OCI-LY3 (cell line): ENCODE measurements around the gene PLD2.

Experiments used
- H2AFZ ChIP-seq: fragments of 200-600, 300-600 bp; shearing (Covaris generic); 2 replicates; pipeline ENCODE4 v1.6.0; 2014; ENCODE audit warnings: antibody characterized with exemption, low read depth, low read length
- H3K27ac ChIP-seq: fragments of 200-600, 300-600 bp; sonication (generic); 2 replicates; pipeline ENCODE4 v1.5.1; 2014; ENCODE audit warnings: mild to moderate bottlenecking, low read length, moderate library complexity, mixed read lengths
- H3K27me3 ChIP-seq: fragments of 200-600, 300-600 bp; sonication (generic); 2 replicates; pipeline ENCODE4 v1.6.1; 2014; ENCODE audit warnings: low read depth, low read length, mixed read lengths
- H3K36me3 ChIP-seq: fragments of 200-600, 300-600 bp; sonication (generic); replicated peaks from 2 replicates; pipeline ENCODE3; 2014; ENCODE audit warnings: low read depth, low read length, mixed read lengths
- H3K4me1 ChIP-seq: fragments of 300-600, 200-600 bp; sonication (generic); 2 replicates; pipeline ENCODE4 v1.6.1; 2014; ENCODE audit warnings: low read length, mixed read lengths
- H3K4me2 ChIP-seq: fragments of 200-600, 300-600 bp; sonication (generic); 2 replicates; pipeline ENCODE4 v1.6.1; 2014; ENCODE audit warnings: low read length, mixed read lengths
- H3K4me3 ChIP-seq: fragments of 300-600, 200-600 bp; sonication (generic); 2 replicates; pipeline ENCODE4 v1.5.1; 2014; ENCODE audit warnings: antibody characterized with exemption, mild to moderate bottlenecking, low read length, moderate library complexity
- H3K79me2 ChIP-seq: fragments of 300-600, 200-600 bp; shearing (Covaris generic); 2 replicates; pipeline ENCODE4 v1.6.1; 2014; ENCODE audit warnings: mild to moderate bottlenecking, low read length, mixed read lengths
- H3K9ac ChIP-seq: fragments of 300-600, 200-600 bp; shearing (Covaris generic); 2 replicates; pipeline ENCODE4 v1.6.0; 2014; ENCODE audit warnings: mild to moderate bottlenecking, low read length, moderate library complexity
- H3K9me3 ChIP-seq: fragments of 200-600, 300-600 bp; shearing (Covaris generic); 2 replicates; pipeline ENCODE4 v1.6.1; 2014; ENCODE audit warnings: low read length, mixed read lengths; ENCODE audit not compliant: insufficient read depth
- H4K20me1 ChIP-seq: fragments of 200-600, 300-600 bp; sonication (generic); 2 replicates; pipeline ENCODE4 v1.6.1; 2016; ENCODE audit warnings: low read length, mixed read lengths; ENCODE audit not compliant: insufficient read depth
- EZH2phosphoT487 ChIP-seq: fragments of 200-600 bp; shearing (Covaris generic); IDR thresholded peaks from 2 replicates; pipeline ENCODE4 v1.6.1; 2018; ENCODE audit warnings: antibody characterized with exemption, mixed run types, low read depth
- TF ChIP-seq, protein P1 (sequence below): fragments of 200-600, 300-600 bp; sonication (generic); IDR thresholded peaks from 2 replicates; pipeline ENCODE4 v1.5.1; 2014; ENCODE audit warnings: antibody characterized with exemption, low read length, low read depth

PLD2 gene, protein sequence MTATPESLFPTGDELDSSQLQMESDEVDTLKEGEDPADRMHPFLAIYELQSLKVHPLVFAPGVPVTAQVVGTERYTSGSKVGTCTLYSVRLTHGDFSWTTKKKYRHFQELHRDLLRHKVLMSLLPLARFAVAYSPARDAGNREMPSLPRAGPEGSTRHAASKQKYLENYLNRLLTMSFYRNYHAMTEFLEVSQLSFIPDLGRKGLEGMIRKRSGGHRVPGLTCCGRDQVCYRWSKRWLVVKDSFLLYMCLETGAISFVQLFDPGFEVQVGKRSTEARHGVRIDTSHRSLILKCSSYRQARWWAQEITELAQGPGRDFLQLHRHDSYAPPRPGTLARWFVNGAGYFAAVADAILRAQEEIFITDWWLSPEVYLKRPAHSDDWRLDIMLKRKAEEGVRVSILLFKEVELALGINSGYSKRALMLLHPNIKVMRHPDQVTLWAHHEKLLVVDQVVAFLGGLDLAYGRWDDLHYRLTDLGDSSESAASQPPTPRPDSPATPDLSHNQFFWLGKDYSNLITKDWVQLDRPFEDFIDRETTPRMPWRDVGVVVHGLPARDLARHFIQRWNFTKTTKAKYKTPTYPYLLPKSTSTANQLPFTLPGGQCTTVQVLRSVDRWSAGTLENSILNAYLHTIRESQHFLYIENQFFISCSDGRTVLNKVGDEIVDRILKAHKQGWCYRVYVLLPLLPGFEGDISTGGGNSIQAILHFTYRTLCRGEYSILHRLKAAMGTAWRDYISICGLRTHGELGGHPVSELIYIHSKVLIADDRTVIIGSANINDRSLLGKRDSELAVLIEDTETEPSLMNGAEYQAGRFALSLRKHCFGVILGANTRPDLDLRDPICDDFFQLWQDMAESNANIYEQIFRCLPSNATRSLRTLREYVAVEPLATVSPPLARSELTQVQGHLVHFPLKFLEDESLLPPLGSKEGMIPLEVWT

DNA sequence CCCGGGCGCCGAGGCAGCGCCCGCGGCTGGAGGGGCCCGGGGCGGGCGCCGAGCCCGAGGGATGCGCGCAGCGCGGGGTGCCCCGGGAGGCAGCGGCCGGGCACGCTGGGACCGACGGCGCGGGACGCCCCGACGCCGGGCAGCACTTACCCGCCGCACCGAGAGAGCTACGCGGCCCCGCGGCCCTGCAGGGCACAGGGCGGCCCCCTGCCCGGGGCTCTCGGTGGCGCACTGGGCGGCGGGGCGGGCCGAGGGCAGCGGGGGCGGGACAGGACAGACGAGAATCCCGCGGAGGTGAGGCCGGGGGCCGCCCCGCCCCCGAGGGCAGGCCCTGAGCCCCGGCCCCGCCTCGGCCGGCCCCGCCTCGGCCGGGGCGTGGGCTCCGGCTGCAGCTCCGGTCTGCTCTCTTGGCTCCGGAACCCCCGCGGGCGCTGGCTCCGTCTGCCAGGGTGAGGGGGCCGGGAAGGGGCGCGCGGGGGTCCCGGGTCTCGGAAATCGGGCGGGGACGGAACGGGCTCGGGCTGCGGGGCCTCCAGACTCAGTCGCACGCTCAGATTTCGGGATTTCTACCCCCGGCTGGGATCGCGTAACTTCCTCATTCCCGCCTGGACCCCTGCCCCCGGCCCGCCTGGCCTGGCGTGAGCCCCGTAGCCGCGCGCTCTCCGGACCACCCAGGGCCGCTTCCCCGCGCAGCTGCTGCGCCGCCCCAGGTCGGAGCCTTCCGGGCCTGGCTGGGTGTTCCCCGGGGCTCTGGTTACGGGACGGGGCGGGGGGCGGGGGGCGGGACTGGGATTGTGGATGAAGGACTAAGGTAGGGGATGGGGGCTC is at the start of gene PLD2:
TSS of gene PLD2 (plus strand) at position 376 of the 828 bp plus-strand sequence. CDS start 621 bp downstream, outside the sequence.
- no peaks in the 10 kb centered on the region for H4K20me1 ChIP-seq
- no peaks in the 10 kb centered on the region for H3K27me3 ChIP-seq
- no peak for TF ChIP-seq EZH2phosphoT487
- TF ChIP-seq, protein P1, sequence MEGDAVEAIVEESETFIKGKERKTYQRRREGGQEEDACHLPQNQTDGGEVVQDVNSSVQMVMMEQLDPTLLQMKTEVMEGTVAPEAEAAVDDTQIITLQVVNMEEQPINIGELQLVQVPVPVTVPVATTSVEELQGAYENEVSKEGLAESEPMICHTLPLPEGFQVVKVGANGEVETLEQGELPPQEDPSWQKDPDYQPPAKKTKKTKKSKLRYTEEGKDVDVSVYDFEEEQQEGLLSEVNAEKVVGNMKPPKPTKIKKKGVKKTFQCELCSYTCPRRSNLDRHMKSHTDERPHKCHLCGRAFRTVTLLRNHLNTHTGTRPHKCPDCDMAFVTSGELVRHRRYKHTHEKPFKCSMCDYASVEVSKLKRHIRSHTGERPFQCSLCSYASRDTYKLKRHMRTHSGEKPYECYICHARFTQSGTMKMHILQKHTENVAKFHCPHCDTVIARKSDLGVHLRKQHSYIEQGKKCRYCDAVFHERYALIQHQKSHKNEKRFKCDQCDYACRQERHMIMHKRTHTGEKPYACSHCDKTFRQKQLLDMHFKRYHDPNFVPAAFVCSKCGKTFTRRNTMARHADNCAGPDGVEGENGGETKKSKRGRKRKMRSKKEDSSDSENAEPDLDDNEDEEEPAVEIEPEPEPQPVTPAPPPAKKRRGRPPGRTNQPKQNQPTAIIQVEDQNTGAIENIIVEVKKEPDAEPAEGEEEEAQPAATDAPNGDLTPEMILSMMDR, result no peak
- H3K9me3 ChIP-seq, result no peaks in the 10 kb centered on the region
- H3K27ac ChIP-seq, result no peak within 1 kb of the TSS
- peak within 1 kb of the TSS; percentile 74 for H2AFZ ChIP-seq
- H3K4me1 ChIP-seq, result peaks cover 9% of the 10 kb centered on the region
- peak within 1 kb of the TSS; percentile 81 for H3K9ac ChIP-seq
- peak within 1 kb of the TSS; percentile 94 for H3K4me3 ChIP-seq
- H3K4me2 ChIP-seq, result peak within 1 kb of the TSS; percentile 91
- H3K36me3 ChIP-seq, result no peaks in the 10 kb centered on the region
- no peaks in the 10 kb centered on the region for H3K79me2 ChIP-seq

DNA sequence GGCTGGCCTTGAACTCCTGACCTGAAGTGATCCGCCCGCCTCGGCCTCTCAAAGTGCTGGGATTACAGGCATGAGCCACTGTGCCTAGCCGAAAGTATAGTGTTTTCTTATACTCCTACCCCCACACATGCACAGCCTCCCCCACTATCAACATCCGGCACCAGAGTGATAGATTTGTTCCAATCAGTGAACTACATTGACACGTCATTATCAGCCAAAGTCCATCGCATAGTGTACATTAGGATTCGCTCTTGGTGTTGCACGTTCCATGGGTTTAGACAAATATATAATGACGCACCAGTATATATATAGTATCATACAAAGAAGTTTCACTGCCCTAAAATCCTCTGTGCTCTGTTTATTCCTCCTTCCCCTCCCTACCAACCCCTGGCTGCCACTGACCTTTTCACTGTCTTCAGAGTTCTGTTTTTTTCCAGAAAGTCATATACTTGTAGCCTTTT is 47.1 kb upstream of the PLD2 start:
- Histone ChIP-seq H2AFZ (no peak overlapping the region), H3K4me1 (no peaks in the 10 kb centered on the region), H4K20me1 (no peaks in the 10 kb centered on the region), H3K4me2 (no peak overlapping the region), H3K4me3 (no peak overlapping the region), H3K79me2 (no peaks in the 10 kb centered on the region), H3K9me3 (no peaks in the 10 kb centered on the region), H3K9ac (no peak overlapping the region), H3K27me3 (no peaks in the 10 kb centered on the region), H3K27ac (no peak overlapping the region), H3K36me3 (no peaks in the 10 kb centered on the region)
- no peak for TF ChIP-seq EZH2phosphoT487

DNA sequence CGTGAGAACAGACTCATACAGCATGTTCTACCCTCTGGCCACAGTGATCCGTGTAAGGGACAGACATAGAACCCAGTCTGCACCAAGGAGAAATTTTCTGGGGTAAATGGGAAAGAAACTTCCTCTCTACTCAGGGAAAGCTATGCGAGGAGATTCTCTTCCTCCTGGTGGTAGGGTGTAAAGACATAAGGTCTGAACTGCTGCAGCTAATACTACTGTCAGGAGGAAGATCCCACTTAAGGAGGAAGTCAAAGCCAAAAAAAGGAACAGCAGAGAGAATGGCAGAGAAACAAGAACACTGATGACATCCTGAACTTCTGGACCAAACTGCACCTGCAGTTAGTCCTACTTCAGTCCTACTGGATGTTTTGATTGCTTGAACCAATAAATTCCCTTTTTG is 42.4 kb upstream of the PLD2 start:
- Histone ChIP-seq H3K79me2 (no peaks in the 10 kb centered on the region), H3K27me3 (no peaks in the 10 kb centered on the region), H3K4me3 (no peak overlapping the region), H2AFZ (no peak overlapping the region), H3K4me1 (no peaks in the 10 kb centered on the region), H3K9ac (no peak overlapping the region), H3K36me3 (no peaks in the 10 kb centered on the region), H3K27ac (no peak overlapping the region), H3K4me2 (no peak overlapping the region), H4K20me1 (no peaks in the 10 kb centered on the region), H3K9me3 (no peaks in the 10 kb centered on the region)
- TF ChIP-seq EZH2phosphoT487, result no peak
- TF ChIP-seq, protein P1, result no peak

DNA sequence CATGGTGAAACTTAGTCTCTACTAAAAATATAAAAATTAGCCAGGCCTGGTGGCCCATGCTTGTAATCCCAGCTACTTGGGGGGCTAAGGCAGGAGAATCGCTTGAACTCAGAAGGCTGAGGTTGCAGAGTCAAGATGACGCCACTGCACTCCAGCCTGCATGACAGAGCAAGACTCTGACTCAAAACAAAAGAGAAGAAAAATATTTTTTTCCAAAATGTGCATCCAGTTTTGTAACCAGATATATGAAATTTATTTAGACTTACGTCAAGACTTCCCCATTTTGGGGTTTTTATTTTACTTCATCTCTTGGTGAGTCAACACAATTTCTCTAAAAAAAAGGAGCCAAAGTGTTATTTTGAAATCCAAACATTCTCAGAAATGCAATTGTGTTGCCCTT is 40.8 kb upstream of the PLD2 start:
- H3K4me2 ChIP-seq, result no peak overlapping the region
- H4K20me1 ChIP-seq, result no peaks in the 10 kb centered on the region
- H3K9me3 ChIP-seq, result no peaks in the 10 kb centered on the region
- H3K79me2 ChIP-seq, result no peaks in the 10 kb centered on the region
- TF ChIP-seq, protein P1, result no peak
- no peak for TF ChIP-seq EZH2phosphoT487
- no peak overlapping the region for H3K9ac ChIP-seq
- no peak overlapping the region for H3K27ac ChIP-seq
- no peak overlapping the region for H2AFZ ChIP-seq
- H3K27me3 ChIP-seq, result no peaks in the 10 kb centered on the region
- H3K4me3 ChIP-seq, result no peak overlapping the region
- no peaks in the 10 kb centered on the region for H3K4me1 ChIP-seq
- H3K36me3 ChIP-seq, result no peaks in the 10 kb centered on the region
